Islet of Langerhans (tissue), 1 donor: Measurements from ENCODE around the gene CBLC.
"Not testable (repeated sequence)": the region's sequence is repeated elsewhere in the genome, so short reads cannot be mapped to it uniquely, and the experiment has no call there.

ENCODE experiments used
- FAIRE-seq: peaks from one replicate; lab custom pipeline; 2011; peaks lifted over from hg19 to GRCh38; lab: Jason Lieb, UNC

Gene CBLC

DNA sequence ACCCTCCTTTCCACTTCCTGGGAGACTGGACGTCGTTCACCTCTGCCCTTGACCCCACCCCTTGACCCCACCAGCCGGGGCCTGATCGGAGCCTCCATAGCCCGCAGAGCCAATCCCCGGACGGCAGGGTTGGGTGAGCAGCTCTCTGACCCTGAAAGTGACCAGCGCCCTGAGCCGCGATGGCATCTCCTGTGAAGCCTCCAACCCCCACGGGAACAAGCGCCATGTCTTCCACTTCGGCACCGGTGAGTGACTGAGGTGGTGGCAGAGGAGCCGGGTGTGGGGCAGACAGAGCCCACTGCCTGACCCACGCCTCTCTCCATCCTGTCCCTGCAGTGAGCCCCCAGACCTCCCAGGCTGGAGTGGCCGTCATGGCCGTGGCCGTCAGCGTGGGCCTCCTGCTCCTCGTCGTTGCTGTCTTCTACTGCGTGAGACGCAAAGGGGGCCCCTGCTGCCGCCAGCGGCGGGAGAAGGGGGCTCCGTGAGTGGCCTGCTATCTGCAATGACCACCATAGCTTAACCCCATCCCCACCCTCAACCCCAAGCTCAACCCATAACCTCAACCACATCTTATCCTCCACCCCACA, 41.6 kb downstream of the CBLC start:
- FAIRE-seq = no peak

DNA sequence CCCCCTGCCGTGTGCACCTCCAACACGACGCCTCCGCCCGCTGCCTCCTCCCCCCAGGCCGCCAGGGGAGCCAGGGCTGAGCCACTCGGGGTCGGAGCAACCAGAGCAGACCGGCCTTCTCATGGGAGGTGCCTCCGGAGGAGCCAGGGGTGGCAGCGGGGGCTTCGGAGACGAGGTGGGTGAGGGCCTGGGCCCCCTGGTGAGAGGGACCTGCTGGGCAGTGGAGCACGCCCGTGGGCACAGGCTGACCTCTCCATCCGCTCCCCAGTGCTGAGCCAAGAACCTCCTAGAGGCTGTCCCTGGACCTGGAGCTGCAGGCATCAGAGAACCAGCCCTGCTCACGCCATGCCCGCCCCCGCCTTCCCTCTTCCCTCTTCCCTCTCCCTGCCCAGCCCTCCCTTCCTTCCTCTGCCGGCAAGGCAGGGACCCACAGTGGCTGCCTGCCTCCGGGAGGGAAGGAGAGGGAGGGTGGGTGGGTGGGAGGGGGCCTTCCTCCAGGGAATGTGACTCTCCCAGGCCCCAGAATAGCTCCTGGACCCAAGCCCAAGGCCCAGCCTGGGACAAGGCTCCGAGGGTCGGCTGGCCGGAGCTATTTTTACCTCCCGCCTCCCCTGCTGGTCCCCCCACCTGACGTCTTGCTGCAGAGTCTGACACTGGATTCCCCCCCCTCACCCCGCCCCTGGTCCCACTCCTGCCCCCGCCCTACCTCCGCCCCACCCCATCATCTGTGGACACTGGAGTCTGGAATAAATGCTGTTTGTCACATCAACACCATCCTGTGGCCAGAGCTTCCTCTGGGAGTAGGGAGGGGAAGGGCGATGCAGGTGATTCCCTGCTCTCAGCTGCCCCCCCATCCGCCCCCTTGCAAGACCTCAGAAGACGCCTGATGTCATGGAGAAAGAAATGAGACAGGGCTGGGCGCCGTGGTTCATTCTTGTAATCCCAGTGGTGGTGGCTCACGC, 43.2 kb downstream of the CBLC start:
- no peak for FAIRE-seq

DNA sequence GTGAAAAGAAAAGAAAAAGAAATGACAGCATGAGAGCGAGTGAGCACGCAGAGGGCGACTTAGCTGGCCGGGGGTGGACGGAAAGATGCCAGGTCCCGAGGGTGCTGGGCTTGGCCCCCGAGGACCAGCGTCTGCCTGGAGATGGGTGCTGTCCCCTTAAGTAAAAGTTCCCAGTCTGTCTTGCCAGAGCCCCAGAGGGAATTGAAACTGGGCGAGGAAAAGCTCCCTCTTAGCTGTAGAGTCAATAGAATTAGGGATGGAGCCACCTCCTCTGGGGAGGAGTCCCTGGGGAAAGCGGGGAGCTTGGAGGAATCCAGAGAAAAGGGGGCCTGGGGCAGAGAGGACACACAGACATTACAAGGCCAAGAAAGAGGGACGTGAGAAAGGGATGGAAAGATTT, 44.5 kb downstream of the CBLC start:
- no peak for FAIRE-seq

DNA sequence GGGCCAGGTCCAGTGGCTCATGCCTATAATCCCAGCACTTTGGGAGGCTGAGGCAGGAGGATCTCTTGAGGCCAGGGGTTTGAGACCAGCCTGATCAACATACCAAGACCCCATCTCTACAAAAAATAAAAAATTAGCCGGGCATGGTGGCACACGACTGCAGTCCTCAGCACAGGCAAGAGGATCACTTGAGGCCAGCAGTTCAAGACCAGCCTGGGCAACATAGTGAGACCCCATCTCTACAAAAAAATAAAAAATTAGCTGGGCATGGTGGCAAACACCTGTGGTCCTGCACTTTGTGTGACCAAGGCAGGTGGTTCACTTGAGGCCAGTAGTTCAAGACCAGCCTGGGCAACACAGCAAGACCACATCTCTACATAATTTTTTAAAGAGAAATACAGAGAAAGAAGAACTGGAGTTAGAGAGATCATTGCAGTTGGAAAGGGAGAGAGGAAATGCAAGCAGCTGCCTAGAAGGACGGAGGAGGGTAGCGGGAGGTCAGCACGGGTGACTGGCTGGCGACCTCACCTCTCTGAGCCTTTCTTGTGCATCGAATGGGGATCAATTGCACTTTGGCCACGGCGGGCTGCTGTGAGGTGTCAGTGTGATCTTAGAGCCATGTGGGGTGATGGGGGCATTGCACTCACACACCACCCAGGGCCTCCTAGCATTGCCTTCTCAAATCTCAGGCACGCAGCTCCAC, 45.1 kb downstream of the CBLC start:
- FAIRE-seq = no peak

DNA sequence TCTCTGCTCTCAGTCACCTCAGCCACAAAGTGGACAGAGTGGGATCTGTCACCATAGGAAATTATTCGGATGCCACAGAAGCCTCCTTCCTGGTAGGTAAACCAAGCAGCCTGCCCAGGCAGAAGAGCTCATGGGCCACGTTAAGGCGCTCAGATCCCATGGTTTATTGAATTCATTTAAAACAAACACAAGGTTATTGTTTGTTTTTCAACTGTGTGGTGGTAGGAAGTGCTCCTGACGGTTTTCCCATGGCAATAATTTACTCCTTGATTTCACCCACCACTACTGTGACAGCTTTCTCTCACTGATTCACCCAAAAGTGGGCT, 45.6 kb downstream of the CBLC start:
- FAIRE-seq = no peak

DNA sequence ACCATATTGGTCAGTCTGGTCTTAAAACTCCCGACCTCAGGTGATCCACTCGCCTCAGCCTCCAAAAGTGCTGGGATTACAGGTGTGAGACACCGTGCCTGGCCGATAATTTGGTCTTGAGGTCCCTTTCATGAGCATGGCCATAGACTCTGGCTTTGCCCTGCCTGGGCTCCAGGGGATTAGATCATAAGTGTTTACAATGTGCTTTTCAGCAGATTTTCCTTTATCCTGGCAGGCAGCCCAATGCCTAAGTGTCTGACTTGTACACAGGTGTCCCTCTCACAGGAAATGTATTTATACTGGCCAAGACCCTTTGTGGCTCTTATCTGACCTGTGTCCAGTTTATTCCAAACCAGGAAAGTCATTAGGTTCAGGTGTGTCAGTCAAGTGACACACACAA, 47.1 kb downstream of the CBLC start:
- no peak for FAIRE-seq

DNA sequence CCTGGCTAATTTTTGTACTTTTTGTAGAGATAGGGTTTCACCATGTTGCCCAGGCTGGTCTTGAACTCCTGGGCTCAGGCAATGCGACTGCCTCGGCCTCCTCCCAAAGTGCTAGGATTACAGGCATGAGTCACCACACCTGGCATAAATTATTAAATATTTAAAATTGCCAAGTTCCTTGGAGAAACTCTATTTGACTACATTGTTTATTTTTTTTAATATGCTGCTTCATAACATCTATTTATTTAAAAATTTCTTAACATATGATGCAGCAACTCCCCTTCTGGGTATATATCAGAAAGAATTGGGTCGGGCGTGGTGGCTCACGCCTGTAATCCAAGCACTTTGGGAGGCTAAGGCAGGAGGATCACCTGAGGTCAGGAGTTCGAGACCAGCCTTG, 55.2 kb downstream of the CBLC start:
- not testable (repeated sequence) for FAIRE-seq

DNA sequence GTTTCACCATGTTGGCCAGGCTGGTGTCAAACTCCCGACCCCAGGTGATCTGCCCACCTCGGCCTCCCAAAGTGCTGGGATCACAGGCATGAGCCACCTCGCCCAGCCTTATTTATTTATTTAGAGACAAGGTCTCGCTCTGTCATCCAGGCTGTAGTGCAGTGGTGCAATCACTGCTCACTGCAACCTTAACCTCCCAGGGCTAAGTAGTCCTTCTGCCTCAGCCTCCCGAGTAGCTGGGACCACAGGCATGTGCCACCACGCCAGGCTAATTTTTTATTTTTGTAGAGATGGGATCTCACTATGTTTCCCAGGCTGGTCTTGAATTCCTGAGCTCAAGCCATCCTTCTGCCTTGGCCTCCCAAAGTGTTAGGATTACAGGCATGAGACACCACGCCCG, 56.7 kb downstream of the CBLC start:
- FAIRE-seq = not testable (repeated sequence)

DNA sequence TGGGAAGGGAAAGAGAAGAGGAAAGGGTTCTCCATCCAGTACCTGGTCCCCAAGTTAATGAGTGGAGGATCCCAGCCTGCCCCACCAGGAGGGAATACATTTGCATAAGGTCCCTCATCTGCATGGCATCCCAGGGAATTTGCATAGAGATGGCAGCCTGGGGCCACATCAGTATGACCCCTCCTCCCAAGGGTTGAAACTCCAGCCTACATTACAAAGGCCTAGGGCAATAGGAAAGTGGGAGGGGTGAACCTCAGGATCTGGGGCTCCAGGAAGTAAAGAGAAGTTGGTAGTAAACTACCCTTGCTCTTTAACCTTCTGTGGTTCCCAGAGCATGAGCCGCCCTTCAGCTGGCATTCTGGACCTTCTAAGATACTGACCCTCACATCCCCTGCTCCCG, 61.6 kb downstream of the CBLC start:
- no peak for FAIRE-seq

DNA sequence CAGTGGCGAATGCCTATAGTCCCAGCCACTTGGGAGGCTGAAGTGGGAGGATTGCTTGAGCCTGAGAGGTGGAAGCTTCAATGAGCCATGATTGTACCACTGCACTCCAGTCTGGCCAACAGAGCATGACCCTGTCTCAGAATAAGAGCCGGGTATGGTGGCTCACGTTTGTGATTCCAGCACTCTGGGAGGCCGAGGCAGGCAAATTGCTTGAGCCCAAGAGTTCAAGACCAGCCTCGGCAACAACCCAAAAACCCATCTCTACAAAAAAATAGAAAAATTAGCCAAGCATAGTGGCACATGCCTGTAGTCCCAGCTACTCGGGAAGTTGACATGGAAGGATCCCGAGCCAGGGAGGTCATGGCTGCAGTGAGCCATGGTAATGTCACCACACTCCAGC, 63.1 kb downstream of the CBLC start:
- FAIRE-seq = no peak

DNA sequence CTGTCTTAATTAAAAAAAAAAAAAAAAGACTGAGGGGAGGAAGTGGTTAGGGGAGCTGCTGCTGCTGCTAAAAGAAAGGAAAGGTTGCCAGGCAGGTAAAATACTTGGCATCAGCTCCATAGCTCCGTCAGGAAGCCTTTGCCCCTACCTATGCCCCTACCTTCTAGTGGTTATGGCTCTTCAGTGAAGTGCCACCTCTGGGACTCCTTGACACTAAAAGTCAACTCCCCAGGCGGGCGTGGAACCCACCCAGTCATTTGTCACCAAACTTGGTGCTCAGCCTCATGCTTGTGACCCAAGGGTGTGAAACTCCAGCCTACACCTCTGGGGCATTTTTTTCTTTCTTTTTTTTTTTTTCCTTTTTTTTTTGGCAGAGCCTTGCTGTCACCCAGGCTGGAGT, 63.5 kb downstream of the CBLC start:
- FAIRE-seq = no peak

DNA sequence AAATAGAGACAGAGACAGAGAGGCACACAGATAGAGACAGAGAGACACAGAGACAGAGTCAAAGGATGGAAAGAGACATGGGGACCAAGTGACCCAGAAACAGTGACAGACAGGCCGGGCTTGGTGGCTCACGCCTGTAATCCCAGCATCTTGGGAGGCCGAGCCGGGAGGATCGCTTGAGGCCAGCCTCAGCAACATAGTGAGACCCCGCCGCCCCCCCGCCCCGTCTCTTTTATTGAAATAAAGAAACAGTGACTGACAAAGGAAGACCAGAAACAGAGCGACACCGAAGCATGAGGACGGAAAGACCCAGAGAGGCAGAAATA, 67.6 kb downstream of the CBLC start:
- FAIRE-seq = no peak

DNA sequence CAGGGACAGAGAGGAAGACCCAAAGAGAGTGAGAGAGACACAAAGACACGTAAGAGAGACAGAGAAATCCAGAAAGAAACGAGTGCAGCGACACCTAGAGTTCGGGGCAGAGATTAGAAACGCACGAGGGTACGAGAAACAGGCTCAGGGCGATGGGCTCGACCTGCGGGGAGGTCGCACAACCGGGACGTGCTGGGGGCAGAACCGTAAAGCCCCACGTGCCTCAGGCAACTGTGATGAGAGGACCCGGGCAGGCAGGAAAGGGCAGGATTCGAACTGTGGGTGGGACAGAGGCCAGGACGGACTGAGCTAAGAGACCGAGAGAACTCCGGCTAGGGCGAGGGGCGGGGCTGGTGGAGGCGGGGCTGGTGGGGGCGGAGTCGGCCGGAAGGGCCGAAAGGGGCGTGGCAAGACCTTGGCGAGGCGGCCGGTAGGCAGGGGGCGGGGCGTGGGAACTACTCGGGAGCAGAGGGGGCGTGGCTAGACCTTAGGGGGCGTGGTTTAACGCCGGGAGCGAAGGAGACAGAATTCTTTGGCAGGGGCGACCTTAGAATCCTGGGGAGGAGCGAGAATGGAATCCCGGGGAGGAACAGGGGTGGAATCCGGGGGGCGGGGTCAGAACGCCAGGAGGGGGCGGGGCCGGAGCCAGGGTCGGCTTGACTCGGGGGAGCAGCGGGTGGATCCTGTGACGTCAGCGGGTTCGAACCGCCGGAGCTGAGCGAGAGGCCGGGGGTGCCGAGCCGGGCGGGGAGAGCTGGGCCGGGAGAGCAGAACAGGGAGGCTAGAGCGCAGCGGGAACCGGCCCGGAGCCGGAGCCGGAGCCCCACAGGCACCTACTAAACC, 68.1 kb downstream of the CBLC start, which contains the start of gene NECTIN2:
Gene NECTIN2, plus strand, starts transcription at position 686 of the 843 bp plus-strand sequence. CDS start 229 bp downstream, outside the sequence.
- no peak for FAIRE-seq

DNA sequence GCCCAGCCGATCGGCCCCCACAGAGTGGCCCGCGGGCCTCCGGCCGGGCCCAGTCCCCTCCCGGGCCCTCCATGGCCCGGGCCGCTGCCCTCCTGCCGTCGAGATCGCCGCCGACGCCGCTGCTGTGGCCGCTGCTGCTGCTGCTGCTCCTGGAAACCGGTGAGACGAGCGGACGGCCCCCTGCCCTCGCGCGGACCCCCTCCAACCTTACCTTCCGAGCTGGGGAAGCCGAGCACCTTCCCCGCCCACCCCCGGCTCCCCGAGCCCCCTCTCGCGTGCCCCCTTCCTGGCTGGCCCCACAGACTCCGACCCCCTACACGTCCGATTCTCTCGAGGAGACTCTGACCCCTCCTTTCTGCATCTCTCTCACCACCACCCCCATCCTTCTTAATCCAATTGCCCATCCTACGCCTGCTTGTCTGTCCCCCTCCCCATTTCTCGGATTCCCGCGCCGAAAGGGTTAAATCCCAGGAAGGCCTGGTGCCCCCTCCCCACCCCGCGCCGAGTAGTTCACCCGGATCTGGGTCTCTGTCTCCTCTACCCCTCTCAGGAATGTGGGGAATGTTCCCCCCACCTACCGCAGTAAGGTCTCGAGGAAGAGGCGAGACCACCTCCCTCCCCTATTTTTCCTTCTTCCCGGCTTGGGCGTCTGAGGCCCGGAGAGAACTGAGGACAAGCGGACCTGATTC, 68.9 kb downstream of the CBLC start:
- FAIRE-seq = no peak

DNA sequence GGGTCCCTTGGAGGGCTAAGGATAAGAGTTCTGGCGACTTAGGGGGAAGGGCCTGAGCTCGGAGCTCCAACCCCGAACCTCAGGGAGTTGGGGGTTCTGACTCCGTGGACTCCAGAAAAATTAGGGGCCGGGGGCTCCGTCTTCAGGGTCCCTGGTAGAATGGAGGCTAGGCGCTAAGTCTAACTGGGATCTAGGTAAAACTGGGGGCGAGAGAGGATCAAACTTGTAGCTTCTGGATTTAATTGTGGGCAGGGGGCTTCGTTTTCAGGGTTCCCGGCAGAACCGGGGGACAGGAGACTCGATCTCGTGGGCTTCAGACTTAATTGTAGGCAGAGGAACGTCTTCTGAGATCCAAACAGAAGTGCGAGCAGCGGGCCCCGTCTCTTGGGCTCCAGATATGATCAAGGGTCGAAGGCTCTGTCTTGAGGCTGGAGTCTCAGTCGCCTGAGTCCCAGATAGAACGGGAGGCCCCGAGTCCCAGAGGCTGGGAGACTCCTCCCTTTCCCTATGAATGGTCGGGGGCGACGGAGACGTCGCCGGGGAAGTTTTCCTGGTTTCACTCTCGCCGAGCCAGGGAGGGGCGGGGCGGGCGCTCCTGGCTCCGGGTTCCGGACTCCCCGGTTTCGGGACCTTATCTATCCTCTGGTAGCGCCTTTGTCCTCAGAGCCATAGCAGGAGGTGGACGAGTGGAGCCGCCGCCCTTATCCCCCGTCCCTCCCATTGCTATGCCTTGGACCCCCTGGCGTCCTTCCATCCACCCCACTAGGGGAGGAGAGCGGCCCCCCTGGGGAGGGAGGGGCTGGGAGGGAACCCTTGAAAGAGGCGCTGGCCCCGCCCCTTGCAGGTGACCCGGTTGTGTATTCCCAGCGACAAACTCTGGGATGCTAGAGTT, 69.7 kb downstream of the CBLC start:
- FAIRE-seq = no peak

DNA sequence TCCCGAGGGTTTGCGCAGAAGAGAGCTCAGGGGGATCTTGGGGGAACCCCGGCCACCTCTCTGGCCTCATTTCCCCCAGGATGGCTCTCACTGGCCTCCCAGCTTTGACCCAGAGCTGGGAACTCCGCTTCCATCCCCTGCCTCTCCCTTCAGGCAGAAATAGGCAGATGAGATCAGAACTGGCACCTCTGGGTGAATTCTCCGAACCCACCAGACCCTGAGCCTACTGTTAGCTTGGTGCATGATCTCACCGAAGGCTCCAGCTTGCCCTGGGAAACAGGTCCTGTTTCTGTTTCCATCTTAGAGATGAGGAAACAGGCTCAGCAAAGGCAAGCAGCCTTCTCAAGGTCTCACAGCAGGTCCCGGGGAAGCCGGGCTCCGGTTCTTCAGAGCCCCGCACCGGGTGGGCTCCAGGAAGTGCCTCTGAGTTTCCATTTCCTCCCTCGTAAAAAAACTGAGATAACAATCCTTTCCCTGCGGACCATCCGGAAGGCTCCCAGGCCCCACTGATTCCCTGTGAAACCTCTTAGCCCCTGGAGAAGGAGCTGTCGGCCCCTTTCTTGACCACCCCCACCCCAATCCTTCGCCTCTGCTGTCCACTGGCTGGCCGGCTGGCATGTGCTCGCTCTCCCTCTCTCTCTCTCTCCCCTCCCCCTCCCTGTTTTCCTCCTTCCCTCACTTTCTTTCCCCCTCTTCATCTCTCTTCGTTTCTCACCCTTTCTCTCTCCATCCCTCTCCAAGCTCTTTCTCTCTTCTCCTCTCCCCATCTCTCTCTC, 70.5 kb downstream of the CBLC start:
- no peak for FAIRE-seq

DNA sequence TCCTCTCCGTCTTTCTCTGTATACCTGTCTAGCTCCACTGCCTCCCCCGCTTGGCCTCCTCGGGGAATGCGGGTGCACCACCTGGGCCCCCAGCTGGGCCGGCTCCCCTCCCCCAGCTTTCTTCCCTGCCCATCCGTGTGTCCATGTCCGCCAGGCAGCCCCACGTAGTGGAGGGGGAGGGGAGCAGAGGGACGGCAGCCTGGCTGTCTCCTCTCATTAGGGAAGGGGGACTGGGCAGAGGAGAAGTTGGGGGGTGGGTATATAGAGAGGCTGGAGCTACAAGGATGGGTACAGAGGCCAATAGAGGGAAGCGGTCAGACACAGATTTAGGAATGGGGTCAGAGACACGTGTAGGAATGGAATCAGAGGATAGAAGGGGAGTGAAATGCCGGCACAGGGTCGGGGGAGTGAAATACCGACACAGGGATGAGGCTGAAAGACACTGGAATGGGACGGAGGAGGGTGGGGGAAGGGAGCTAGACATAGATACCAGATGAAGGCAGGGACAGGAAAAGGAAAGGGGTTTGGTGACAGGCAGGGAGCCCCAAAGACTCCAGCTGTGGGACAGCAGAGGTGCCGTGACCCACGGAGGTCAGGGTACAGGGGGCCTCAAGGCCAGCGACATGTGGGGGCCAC, 71.2 kb downstream of the CBLC start:
- no peak for FAIRE-seq
